HG03520 (cell line): Measurements from ENCODE around the gene ACTR3.

Experiments used
- ATAC-seq: cut with Tn5 transposase; IDR thresholded peaks from one replicate; pipeline ENCODE4 v1.9.1; 2021; ENCODE audit warnings: mild to moderate bottlenecking, moderate library complexity; ENCODE audit not compliant: unreplicated experiment

The ACTR3 gene

DNA sequence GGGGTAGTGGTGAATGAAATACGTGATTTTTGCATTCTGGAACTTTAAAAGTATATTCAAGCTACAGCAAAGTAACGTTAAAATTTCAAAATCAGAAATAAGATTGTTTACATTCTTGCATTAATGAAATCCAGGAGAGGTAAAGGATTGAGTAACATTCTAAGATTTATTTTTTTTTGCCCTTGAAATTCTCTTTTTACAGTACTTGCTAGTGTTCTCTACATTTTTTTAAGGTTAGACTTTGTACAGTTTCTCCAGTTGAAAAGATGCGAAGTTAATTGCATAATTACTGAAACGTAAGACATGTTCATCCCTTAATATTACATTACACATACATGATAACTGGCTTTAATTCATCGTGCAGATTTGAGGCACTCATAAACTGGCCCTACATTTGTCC lies 74.5 kb downstream of the ACTR3 start:
- no peak for ATAC-seq

DNA sequence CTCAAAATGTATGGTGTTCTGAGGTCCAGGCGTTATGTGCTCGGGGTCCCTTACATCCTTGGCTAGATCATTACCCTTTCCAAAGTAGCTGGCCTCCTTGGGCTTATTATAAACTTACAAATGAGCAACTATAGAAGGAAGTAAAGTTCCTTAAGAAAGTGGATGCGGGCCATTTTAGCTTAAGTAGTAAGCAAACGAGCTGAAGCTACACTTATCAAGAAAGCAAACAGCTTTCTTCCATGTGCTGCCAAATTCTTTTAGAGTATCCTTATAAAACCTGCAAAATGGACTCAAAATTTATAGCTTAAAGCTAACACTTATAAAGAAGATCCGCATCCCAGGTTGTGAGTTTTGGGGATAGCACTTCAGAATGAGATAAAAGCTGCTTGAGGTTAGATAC lies 75.3 kb downstream of the ACTR3 start:
- ATAC-seq, result no peak

DNA sequence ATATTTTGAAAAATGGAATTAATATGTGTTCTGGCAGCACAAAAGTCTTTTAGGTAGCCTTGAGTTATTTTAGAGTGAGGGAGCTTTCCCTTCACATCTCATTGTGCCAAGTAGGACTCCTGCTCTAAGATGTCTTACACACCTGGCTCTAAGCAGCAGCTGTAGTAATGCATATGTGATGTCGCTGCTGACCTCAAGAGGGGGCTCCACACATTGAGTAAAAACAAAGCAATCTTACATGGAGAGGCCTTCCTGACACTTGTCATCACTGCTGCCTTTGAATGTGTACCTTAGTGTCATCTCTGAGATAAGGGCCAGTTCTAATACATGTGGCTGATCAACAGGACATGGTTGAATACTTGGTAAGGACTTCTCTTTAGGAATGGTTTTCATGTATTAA lies 75.8 kb downstream of the ACTR3 start:
- peak; percentile 85 for ATAC-seq

DNA sequence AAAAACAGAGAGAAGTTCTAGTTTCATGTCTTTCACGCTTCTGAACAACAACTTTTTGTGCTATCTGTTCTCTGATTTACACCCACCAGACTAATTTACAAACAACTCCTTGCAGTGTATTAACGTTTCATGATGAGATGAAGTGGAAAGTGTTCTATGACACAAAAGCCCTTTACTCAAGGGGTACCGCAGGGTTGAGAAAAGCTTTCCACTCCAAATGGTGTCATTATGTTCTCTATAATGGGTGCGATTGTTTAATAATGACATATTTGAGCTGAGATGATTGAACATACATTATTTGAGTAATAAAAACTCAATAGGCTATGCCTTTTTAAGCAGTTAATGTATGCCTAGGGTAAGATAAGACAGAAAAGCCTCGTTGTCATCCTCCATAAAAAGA lies 76.3 kb downstream of the ACTR3 start:
- no peak for ATAC-seq

DNA sequence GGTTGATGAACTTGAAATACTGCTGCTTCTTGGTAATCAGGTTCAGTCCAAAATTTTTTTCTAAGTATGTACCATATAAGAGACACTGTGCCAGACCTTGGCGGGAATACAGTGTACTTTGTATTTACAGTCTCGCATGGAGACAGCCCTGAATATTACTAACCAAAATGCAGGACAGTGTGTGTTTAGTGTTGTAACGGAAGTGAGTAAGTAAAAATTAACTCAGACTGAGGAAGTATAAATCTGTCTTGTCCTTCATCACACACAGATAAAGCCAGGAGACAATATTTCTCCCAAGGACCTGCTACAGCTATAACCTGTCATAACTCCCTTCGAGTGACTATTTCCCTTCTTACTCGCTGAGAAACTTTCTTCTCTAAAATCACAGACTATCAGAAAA lies 76.9 kb downstream of the ACTR3 start:
- no peak for ATAC-seq

DNA sequence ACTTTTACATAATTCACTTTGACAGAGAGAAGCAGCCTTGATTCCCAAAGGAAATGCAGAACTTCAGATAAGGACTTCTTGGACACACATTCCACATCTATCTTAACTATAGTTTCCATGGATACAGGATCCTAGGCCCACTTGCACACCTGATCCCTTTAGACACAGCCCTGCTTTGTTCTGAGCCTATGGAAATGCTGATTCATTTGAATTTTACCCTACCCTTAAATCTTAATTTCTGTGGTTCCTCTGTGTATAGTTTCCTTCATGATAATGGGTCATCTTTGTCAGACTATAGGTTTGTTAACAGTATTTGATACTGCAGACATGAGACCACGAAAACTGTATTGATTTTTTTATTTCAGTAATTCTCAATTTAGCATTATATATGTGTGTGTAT lies 77.4 kb downstream of the ACTR3 start:
- no peak for ATAC-seq

DNA sequence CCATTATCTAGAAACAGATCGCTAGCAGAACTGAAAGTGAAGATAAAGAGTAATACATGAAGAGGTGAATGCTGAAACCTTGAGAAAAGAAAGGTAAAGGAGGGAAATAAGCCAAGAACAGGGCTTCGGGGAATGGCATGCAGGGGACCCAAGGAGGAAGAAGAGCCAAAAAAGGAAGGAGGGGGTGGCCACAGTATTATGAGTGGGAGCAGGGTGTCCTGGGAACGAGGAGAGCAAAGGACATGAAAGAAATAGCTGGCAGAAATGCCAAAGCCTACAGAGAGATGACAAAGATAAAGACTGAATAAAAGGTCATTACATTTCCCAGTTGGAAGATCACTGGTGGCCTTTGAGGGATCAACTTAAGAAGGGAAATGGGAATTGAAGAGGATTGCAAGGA lies 82.9 kb downstream of the ACTR3 start:
- no peak for ATAC-seq

DNA sequence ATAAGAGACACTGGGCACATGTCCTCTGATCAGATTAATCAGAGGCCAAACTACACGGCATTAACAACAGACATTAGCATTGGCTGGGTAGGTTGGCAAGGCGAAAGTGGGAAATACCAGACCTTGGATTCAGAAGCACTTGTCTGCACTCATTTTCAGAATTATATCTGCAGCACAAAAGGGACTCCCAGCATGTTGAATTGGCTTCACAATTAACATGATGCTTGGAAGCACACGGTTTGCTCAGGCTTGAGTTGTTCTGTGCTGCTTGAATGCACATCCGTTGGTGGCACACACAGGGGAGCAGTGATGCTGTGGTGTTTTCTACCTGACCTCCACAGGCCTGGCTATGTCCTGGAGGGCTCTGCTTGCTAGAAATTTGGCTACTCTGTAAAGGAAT lies 83.9 kb downstream of the ACTR3 start:
- no peak for ATAC-seq

DNA sequence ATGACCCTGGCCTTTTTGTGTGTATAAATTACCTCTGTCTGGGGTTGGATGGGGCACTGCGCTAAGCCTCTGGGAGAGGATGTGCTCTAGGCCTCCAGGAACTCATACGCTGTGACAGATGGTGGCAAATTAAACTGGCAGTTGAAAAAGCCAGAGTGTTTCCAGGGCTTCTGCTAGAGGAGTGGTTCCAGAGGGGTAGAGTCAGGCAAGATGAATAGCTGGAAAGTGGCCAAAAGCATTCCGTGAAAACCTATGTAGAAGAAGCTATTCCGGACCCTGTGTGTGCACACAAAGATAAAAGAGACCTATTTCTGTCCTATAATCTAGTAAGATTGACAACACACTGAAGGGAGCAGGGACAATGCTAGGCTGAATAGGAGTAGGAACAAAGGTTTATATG lies 84.8 kb downstream of the ACTR3 start:
- no peak for ATAC-seq

DNA sequence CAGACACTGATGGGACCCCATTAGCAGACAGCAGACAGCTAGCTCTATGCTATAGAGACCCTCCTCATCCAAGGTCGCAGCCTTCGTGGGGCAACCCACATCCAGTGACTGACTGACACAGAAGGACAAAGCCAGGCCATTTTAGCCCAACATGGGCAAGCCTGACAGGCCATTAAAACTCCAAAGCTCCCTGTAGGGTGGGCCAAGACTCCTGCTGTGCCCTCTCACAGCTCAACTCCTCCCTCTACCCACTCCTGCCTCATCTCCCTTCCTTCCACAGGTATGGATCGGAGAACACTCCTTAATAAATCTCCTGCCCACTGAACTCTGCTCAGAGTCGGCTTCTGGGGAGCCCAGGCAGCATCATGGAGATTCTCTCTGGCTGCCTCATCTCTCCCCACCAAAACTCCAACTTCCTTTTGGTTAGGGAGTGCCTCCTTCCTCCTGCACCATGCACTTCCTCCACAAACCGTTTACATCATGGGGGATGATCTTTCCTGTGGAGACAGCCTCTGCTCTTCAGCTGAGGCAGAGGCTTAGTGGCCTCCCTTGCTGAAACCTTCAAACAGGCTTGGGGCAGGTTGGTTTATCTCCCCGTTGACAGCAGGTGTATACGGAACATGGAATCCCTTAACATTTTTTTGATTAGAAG lies 86.5 kb downstream of the ACTR3 start:
- ATAC-seq, result no peak

DNA sequence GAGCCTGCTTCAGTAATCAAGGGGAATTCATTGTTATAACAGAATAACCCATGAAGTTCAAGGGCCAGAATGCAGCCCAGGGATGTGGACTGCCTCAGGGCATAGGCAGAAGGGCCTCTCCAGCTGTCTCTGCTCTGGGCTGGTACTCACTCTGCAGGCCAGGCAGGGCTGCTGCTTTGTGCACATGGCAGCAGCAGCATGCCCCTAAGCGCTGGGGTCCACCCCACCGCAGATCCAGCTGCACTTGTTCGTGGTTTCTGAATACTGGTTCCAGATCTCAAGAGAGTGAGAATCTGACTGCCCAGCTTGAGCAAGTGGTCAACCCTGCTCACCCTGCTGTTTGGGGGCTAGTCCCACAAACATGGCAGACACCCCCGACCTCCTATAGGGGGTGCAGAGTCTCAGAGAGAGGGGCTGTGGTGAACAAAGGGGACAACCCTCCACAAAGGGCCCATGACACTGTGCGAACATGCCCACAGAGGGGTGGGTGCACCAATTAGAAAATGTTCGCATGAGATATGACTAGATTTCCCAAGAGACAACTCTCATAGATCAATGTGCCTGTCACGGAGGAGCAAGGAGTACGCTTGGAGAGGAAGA lies 87.3 kb downstream of the ACTR3 start:
- no peak for ATAC-seq

DNA sequence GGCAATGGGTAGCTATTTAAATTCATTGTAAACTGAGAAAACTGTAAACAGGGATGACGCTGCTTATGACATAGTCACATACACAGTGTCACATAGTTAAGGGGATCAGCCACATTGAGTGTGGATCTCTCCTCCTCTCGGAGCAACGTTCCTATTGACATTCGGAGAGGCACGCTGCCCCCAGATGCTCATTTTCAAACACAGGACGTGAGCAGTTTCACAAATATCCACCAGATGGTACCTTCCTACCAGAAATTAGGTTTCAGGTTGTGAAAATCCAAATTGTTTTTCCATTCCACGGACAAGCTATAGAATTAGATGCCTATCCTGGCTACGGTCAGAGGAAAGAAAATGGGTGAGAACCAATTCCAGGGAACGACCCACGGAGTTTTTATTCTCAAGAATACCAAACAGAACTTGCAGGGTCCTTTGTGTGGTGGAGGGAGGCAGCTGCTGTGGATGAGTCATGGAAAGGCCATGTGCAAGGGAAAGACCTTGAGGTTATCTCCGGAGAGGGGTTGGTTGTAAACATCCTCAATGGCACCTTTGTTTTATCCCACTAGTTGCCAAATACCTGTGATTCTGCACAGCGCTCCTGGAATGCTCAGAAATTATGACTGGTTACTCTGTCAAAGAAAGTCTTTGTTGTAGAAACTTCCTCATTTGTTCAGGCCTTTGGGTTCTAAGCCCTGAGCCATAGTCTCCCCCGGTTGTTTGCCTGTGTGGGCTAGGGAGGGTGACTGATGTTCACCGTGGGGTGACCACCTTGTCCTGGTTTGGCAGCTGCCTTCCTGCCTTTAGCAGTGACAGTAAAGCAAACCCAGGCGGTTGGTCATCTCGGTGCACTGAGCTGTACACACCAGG lies 88.0 kb downstream of the ACTR3 start:
- ATAC-seq, result no peak

DNA sequence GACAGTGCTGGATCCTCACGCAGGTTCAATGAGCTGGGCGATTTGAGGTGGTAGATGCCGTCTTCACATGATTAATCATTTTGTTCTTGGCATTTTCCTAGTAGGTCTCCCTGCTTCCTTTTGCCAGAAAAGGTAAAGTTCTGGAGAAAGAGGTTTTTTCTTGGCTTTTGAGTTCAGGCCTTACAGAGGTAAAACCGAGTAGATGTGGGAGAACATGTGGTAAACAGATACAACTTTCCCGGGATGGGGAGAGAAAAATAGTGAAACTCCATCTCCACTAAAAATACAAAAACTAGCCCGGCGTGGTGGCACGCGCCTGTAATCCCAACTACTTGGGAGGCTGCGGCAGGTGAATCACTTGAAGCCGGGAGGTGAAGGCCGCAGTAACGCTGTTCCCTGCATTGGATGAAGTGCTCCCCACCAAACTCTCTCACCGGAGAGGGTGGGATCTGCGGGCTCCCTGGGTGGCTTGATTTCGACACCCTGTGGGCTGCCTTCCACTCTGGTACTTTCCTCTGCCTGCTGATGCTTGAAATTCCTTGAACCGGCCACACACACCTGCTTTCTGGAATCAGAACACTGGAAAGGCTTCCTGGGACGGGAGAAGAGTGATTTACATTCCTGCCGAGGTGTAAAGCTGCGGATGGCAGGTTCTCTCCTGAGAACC lies 88.8 kb downstream of the ACTR3 start:
- ATAC-seq, result no peak

DNA sequence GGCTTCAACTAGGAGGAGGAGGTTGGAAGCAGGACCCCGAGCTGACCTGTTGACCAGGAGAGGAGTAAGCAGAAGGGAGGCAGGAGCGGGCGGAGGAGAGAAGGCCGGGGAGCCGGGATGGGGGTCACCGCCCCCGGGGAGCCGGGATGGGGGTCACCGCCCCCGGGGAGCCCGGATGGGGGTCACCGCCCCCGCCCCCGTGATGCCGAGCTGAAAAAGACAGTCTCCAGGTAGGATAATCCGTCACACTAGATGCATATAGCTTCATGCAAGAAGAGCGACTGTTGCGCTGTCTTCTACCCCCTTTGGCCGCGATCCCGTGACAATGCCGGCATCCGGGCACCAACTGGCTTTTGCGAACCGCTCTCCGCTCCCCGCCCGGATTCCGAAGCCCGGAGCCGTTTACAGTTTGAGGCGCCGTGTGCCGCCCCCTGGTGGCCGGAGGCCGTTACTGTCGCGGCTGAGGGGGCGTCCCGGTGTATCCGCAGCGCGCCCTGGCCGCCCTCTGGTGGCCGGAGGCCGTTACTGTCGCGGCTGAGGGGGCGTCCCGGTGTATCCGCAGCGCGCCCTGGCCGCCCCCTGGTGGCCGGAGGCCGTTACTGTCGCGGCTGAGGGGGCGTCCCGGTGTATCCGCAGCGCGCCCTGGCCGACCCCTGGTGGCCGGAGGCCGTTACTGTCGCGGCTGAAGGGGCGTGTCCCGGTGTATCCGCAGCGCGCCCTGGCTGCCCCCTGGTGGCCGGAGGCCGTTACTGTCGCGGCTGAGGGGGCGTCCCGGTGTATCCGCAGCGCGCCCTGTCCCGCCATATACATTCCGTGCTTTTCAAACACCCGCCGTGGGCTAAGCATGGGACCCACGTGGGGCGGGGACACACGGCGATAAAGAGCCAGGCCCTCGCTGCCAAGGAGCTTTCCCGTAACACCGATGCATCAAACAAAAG lies 89.6 kb downstream of the ACTR3 start:
- ATAC-seq, result no peak

DNA sequence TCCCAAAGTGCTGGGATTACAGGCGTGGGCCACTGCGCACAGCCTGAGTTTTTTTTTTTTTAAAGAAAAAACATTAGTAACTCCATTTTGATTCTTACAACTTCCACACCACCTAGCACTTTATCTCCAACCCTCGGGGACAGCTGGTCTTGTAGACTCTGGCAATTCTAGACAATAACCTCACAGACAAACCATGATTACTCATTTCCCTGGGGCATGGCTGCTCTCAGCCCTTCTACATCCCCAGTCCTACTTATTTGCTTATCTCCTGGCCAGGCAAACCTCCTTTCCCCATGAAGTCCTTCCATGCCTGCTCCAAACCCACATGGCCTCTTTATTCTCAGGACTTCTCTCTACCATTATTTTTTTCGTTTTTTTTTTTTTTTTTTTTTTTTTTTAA lies 91.1 kb downstream of the ACTR3 start:
- no peak for ATAC-seq

DNA sequence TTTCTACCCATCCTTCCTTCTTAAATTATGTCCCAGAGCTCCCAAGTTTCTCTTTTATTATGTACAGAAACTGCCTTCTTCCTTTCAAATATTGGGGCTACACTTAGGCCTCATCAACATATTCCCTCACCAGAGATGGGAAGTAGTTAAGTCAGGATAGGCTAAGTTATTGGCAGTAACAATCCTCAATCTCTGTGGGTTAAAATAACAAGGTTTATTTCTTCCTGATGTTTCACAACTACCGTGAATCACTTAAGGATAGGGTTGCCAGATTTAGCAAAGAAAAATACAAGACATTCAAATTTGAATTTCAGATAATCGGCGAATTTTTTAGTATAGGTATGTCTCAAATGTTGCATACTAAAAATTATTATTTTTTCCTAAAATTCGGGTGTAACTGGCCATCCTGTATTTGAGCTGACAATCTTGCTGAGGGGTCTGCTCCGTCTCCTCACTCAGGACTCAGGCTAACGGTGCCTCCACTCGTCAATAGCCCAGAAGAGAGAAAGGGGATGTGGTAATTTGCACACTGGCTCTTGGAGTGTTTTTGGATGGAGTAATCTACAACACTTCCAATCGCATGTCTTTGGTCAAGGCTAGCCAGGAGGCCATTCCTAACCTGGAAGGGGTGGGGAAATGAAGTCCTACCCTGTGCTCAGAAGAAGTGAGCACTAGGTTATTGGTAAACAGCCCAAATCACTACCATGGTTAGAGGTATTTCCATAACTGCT lies 91.7 kb downstream of the ACTR3 start:
- no peak for ATAC-seq

DNA sequence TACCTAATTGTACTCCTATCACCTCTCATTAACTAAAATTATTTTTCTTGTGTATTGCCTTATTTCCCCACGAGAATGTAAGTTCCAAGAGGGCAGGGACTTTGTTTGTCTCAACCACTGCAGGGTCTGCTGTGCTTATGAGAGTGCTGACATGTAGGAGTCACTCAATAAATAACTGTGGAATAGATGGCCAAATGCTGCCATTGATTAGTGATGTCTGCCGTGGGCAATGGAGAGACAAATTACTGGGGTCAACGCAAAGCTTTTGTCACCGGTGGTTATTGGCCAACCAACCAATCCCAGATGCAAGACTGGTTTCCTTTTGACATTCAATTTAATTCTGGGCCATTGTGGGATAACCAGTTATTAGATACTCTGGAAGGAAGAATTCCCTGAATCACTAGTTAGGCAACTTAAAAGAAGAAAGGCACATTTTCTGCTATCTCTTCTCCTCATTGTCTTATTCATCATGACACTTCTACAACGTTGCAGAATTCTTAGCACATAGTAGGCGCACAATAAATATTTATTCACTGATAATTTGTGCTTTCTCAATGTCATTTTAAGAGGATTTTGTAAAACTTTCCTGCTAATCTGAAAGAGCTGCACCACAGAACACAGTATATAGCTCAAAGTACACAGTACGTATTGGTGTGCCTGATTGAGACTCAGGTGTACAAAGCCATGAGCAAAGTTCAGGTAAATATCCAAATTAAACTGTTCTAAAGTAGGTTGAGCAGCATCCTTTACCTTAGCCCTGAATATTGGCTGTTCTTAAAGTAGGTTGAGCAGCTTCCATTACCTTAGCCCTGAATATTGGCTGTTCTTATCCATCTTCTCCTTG lies 95.9 kb downstream of the ACTR3 start:
- ATAC-seq, result no peak

DNA sequence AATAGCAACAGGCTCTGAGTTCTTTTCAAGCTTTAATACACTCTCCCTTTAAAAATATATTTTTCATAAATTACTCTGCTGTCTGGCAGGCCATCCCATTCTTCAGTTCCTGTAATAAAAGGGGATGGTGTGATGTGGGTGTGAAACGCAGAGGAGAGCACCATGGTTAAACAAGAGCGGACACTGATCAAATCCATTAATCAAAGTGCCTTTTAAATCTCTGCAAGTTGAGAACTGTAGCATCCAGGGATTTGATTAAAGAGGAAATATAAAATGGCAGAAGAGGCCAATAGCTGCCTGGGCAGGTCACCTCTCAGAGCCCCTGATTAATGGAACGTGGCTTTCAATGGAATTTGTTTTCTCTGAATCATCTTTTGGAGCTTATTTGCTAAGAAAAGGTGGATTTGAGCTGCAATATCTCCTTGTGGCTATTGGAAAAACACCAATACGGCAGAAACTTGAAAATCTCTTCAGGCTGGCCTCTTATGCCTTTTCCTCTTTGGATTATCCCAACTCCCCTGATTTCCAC lies 96.9 kb downstream of the ACTR3 start:
- no peak for ATAC-seq

DNA sequence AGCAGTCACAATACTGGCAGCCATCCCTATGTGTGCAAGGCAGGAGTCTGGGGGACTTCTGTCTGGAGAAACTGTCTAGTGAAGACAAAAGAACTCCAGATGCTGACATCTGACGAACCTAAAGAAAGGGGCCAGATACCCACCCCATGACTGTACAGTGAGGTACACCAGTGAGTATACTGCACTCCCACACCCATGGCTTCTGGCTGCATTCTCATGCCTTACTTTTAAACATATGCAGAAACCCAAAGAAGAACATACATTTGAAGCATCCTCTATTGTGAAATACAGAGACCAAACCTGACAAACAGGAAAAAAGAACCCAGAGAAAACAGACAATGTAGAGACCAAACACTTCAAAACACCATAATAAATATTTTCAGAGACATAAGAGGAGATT lies 102.2 kb downstream of the ACTR3 start:
- no peak for ATAC-seq
